Measurements from ENCODE around the gene ALCAM. TPM values are rescaled to one million over a fixed set of nuclear protein-coding genes. Genes with fewer than 3 reads are reported as not detected.

The ALCAM gene
- total RNA-seq, 1 experiment from 2014 or later: 16.4 TPM

DNA sequence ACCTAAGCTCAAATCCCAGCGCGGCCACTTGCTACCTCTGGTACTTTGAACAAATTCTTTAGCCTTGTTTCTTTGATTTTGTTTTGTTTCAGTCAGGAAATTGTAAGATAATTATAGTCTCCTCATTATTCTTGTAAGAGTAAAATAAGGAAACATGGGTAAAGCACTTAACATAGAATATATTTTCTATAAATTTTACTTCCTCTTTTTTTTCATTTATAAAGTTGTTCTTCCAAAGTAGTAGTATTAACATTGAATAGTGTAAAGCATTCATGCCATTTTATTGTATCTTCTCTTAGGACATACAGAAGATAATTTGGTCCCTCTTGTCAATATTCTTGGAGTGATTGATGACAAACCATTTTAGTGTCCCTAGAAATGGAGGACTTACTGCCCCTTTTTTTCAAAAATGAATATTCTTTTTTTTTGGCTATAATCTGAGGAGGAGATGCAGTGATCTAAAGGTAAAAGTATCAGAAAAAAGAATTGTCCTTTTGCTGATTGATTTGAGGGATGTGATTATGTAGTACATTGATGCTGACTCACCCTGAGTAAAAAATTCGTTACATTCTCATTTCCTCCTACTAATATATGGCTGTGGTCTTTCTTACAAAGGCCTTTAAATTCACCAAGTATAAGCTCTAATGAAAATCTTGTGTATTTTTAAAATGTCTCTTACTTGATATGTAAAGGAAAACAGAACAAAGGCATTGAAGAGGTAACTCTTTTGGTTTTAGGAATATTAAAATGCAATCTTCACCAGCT is 51.0 kb downstream of the ALCAM start:
- no peaks in the 10 kb centered on the region for H3K27me3 ChIP-seq (ENCODE audit: low read length)
- H3K4me1 ChIP-seq (ENCODE audit: low read length): no peaks in the 10 kb centered on the region
- no peak overlapping the region for H2AFZ ChIP-seq (ENCODE audit: low read length)
- no peaks in the 10 kb centered on the region for H3K79me2 ChIP-seq (ENCODE audit: low read length)
- no peak for DNase-seq
- H3K36me3 ChIP-seq (ENCODE audit: insufficient read depth, low read length): no peaks in the 10 kb centered on the region
- H3K27ac ChIP-seq (ENCODE audit: low read length): no peak overlapping the region
- H3K9ac ChIP-seq (ENCODE audit: low read length): no peak overlapping the region
- no peaks in the 10 kb centered on the region for H4K20me1 ChIP-seq (ENCODE audit: insufficient read depth, low read depth, low read length)
- H3K9me3 ChIP-seq (ENCODE audit: low read length): no peaks in the 10 kb centered on the region
- no peak overlapping the region for H3K4me3 ChIP-seq (ENCODE audit: low read length)
- no peak overlapping the region for H3K4me2 ChIP-seq (ENCODE audit: low read depth, low read length, poor library complexity, severe bottlenecking)
- H3K9me2 ChIP-seq (replicated peaks; ENCODE audit: insufficient read depth, low read length): no peaks in the 10 kb centered on the region

GRCh38 chr3:105422645-105423044 is 55.9 kb downstream of the ALCAM start:
- no peaks in the 10 kb centered on the region for H4K20me1 ChIP-seq (ENCODE audit: insufficient read depth, low read depth, low read length)
- no peaks in the 10 kb centered on the region for H3K9me3 ChIP-seq (ENCODE audit: low read length)
- no peaks in the 10 kb centered on the region for H3K36me3 ChIP-seq (ENCODE audit: insufficient read depth, low read length)
- H3K4me3 ChIP-seq (ENCODE audit: low read length): no peak overlapping the region
- no peak overlapping the region for H3K27ac ChIP-seq (ENCODE audit: low read length)
- no peaks in the 10 kb centered on the region for H3K79me2 ChIP-seq (ENCODE audit: low read length)
- H2AFZ ChIP-seq (ENCODE audit: low read length): no peak overlapping the region
- no peaks in the 10 kb centered on the region for H3K27me3 ChIP-seq (ENCODE audit: low read length)
- H3K4me2 ChIP-seq (ENCODE audit: low read depth, low read length, poor library complexity, severe bottlenecking): no peak overlapping the region
- DNase-seq: no peak
- no peaks in the 10 kb centered on the region for H3K9me2 ChIP-seq (replicated peaks; ENCODE audit: insufficient read depth, low read length)
- H3K4me1 ChIP-seq (ENCODE audit: low read length): no peaks in the 10 kb centered on the region
- H3K9ac ChIP-seq (ENCODE audit: low read length): no peak overlapping the region

- no peaks in the 10 kb centered on the region for H3K79me2 ChIP-seq (ENCODE audit: low read length)
- no peak overlapping the region for H3K4me2 ChIP-seq (ENCODE audit: low read depth, low read length, poor library complexity, severe bottlenecking)
- H3K27me3 ChIP-seq (ENCODE audit: low read length): no peaks in the 10 kb centered on the region
- H3K4me1 ChIP-seq (ENCODE audit: low read length): no peaks in the 10 kb centered on the region
- no peaks in the 10 kb centered on the region for H4K20me1 ChIP-seq (ENCODE audit: insufficient read depth, low read depth, low read length)
- H3K27ac ChIP-seq (ENCODE audit: low read length): no peak overlapping the region
- no peaks in the 10 kb centered on the region for H3K9me3 ChIP-seq (ENCODE audit: low read length)
- H3K9me2 ChIP-seq (replicated peaks; ENCODE audit: insufficient read depth, low read length): no peaks in the 10 kb centered on the region
- no peak for DNase-seq
- H3K36me3 ChIP-seq (ENCODE audit: insufficient read depth, low read length): no peaks in the 10 kb centered on the region
- no peak overlapping the region for H3K4me3 ChIP-seq (ENCODE audit: low read length)
- no peak overlapping the region for H2AFZ ChIP-seq (ENCODE audit: low read length)
- no peak overlapping the region for H3K9ac ChIP-seq (ENCODE audit: low read length)
These were observed 56.7 kb downstream of the ALCAM start for GRCh38 chr3:105423397-105423796.

DNA sequence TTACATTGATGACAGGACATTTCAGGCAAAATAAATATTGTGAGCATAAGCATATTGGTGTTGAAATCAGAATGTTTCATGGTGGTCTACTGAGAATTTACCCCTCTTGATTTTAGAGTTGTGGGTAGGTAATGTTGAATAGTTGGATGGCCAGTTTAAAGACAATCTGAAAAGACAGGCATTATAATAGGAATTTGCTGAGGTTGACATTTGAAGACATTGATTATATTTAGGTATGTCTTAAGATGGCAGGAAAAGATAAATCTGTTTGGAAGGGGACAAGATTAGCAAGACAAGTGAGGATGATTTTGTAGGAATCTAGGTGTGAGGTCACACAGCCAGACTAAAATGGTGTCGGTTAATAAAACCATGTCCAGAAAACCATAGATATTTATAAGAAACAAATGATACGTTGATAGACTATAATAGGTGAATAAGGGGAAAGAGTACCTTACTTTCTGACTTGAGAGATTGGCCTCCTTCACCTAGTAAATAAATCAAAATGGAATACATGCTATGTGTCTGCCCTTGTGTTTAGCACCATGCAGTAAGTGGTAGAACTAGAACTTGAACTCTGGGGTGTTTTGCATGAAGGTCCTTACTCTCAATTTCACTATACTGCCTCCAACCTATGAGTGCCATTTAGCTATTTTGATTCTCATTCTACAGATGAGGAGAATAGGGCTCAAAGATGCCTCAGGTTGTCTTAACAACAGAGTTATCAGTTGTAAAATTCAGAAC is 57.9 kb downstream of the ALCAM start:
- no peak overlapping the region for H3K9ac ChIP-seq (ENCODE audit: low read length)
- H2AFZ ChIP-seq (ENCODE audit: low read length): no peak overlapping the region
- H3K4me3 ChIP-seq (ENCODE audit: low read length): no peak overlapping the region
- H4K20me1 ChIP-seq (ENCODE audit: insufficient read depth, low read depth, low read length): no peaks in the 10 kb centered on the region
- no peaks in the 10 kb centered on the region for H3K4me1 ChIP-seq (ENCODE audit: low read length)
- H3K4me2 ChIP-seq (ENCODE audit: low read depth, low read length, poor library complexity, severe bottlenecking): no peak overlapping the region
- no peaks in the 10 kb centered on the region for H3K9me3 ChIP-seq (ENCODE audit: low read length)
- DNase-seq: no peak
- H3K27ac ChIP-seq (ENCODE audit: low read length): no peak overlapping the region
- H3K36me3 ChIP-seq (ENCODE audit: insufficient read depth, low read length): no peaks in the 10 kb centered on the region
- H3K79me2 ChIP-seq (ENCODE audit: low read length): no peaks in the 10 kb centered on the region
- no peaks in the 10 kb centered on the region for H3K9me2 ChIP-seq (replicated peaks; ENCODE audit: insufficient read depth, low read length)
- no peaks in the 10 kb centered on the region for H3K27me3 ChIP-seq (ENCODE audit: low read length)

DNA sequence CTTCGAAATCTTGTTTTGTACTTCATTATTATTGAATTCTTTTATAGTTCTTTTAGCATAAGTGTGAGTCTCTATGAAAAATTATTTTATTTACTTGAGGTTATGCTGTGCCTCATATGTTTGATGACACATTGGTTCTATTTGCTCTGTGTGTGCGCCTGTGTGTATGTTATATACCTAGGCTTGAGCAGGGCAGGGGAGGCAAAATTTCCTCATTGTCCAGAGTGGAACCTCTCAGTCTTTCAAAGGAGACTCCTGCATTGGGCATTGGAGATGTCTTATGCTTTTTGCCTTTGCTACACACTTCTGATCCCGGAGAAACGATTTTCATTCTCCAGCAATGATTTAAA is 58.4 kb downstream of the ALCAM start:
- Histone ChIP-seq H3K27me3 (ENCODE audit: low read length) (no peaks in the 10 kb centered on the region), H3K36me3 (ENCODE audit: insufficient read depth, low read length) (no peaks in the 10 kb centered on the region), H3K9me3 (ENCODE audit: low read length) (no peaks in the 10 kb centered on the region), H3K79me2 (ENCODE audit: low read length) (no peaks in the 10 kb centered on the region), H3K9me2 (replicated peaks; ENCODE audit: insufficient read depth, low read length) (no peaks in the 10 kb centered on the region), H3K4me2 (ENCODE audit: low read depth, low read length, poor library complexity, severe bottlenecking) (no peak overlapping the region), H3K4me3 (ENCODE audit: low read length) (no peak overlapping the region), H3K9ac (ENCODE audit: low read length) (no peak overlapping the region), H3K27ac (ENCODE audit: low read length) (no peak overlapping the region), H3K4me1 (ENCODE audit: low read length) (no peaks in the 10 kb centered on the region), H4K20me1 (ENCODE audit: insufficient read depth, low read depth, low read length) (no peaks in the 10 kb centered on the region), H2AFZ (ENCODE audit: low read length) (no peak overlapping the region)
- DNase-seq: no peak

- no peak overlapping the region for H3K4me3 ChIP-seq (ENCODE audit: low read length)
- H3K27me3 ChIP-seq (ENCODE audit: low read length): no peaks in the 10 kb centered on the region
- no peak overlapping the region for H2AFZ ChIP-seq (ENCODE audit: low read length)
- no peak overlapping the region for H3K27ac ChIP-seq (ENCODE audit: low read length)
- no peaks in the 10 kb centered on the region for H3K4me1 ChIP-seq (ENCODE audit: low read length)
- no peak for DNase-seq
- no peaks in the 10 kb centered on the region for H4K20me1 ChIP-seq (ENCODE audit: insufficient read depth, low read depth, low read length)
- no peak overlapping the region for H3K4me2 ChIP-seq (ENCODE audit: low read depth, low read length, poor library complexity, severe bottlenecking)
- no peaks in the 10 kb centered on the region for H3K9me3 ChIP-seq (ENCODE audit: low read length)
- no peaks in the 10 kb centered on the region for H3K9me2 ChIP-seq (replicated peaks; ENCODE audit: insufficient read depth, low read length)
- no peaks in the 10 kb centered on the region for H3K79me2 ChIP-seq (ENCODE audit: low read length)
- no peaks in the 10 kb centered on the region for H3K36me3 ChIP-seq (ENCODE audit: insufficient read depth, low read length)
- no peak overlapping the region for H3K9ac ChIP-seq (ENCODE audit: low read length)
These were observed 60.6 kb downstream of the ALCAM start for GRCh38 chr3:105427332-105427731.

DNA sequence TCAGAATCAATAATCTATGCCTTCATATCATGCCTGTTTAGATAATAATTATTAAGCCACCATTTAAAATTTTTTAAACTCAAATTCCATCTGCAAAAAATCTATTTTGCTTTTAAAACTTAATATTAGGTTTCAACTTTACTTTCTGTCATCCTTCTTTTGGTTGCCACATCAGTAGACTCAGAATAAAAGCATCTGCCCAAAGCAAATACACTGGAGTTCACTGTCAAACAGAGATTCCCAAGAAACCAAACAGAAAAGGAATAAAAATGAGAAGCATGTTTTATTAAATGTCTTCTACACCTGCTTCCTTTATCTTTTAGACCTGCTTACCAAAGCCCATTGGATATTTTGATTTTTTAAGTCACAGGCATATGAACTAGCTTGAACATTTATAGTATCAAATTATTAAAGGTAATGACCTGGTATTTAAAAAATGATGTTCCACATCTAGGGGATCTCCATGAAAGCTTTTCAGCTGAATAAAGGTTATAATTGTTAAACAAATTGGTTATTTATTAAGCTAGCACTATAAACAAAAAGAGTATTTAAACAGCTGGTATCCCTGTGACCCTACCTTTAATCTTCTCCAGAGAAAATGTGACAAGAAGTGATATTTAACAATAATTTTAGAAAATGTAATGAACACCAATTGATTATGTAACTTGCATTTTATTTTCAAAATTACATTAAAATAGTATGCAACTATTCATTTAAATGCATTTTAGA is 62.5 kb downstream of the ALCAM start:
- H3K79me2 ChIP-seq (ENCODE audit: low read length): no peaks in the 10 kb centered on the region
- no peaks in the 10 kb centered on the region for H3K36me3 ChIP-seq (ENCODE audit: insufficient read depth, low read length)
- no peaks in the 10 kb centered on the region for H4K20me1 ChIP-seq (ENCODE audit: insufficient read depth, low read depth, low read length)

GRCh38 chr3:105430455-105430854 is 63.7 kb downstream of the ALCAM start:
- DNase-seq: no peak
- H3K27me3 ChIP-seq (ENCODE audit: low read length): no peaks in the 10 kb centered on the region

More for the DNA sequence above, 62.5 kb downstream of the ALCAM start:
- no peaks in the 10 kb centered on the region for H3K4me1 ChIP-seq (ENCODE audit: low read length)
- no peak overlapping the region for H3K9ac ChIP-seq (ENCODE audit: low read length)
- no peak overlapping the region for H3K4me3 ChIP-seq (ENCODE audit: low read length)
- no peaks in the 10 kb centered on the region for H3K9me3 ChIP-seq (ENCODE audit: low read length)
- no peaks in the 10 kb centered on the region for H3K9me2 ChIP-seq (replicated peaks; ENCODE audit: insufficient read depth, low read length)
- H2AFZ ChIP-seq (ENCODE audit: low read length): no peak overlapping the region
- DNase-seq: no peak
- no peak overlapping the region for H3K27ac ChIP-seq (ENCODE audit: low read length)
- no peaks in the 10 kb centered on the region for H3K27me3 ChIP-seq (ENCODE audit: low read length)
- no peak overlapping the region for H3K4me2 ChIP-seq (ENCODE audit: low read depth, low read length, poor library complexity, severe bottlenecking)

More at GRCh38 chr3:105430455-105430854, 63.7 kb downstream of the ALCAM start:
- Histone ChIP-seq H2AFZ (ENCODE audit: low read length) (no peak overlapping the region), H3K4me1 (ENCODE audit: low read length) (no peaks in the 10 kb centered on the region), H3K9ac (ENCODE audit: low read length) (no peak overlapping the region), H4K20me1 (ENCODE audit: insufficient read depth, low read depth, low read length) (no peaks in the 10 kb centered on the region), H3K9me3 (ENCODE audit: low read length) (no peaks in the 10 kb centered on the region), H3K4me3 (ENCODE audit: low read length) (no peak overlapping the region), H3K27ac (ENCODE audit: low read length) (no peak overlapping the region), H3K79me2 (ENCODE audit: low read length) (no peaks in the 10 kb centered on the region), H3K9me2 (replicated peaks; ENCODE audit: insufficient read depth, low read length) (no peaks in the 10 kb centered on the region), H3K36me3 (ENCODE audit: insufficient read depth, low read length) (no peaks in the 10 kb centered on the region), H3K4me2 (ENCODE audit: low read depth, low read length, poor library complexity, severe bottlenecking) (no peak overlapping the region)

Measured in Karpas-422 (cell line).